NCI-H146 treated with DMSO at 0.1 percent for 48 hours (cell line): Measurements from ENCODE around the gene VLDLR.
"Not testable (repeated sequence)": the region's sequence is repeated elsewhere in the genome, so short reads cannot be mapped to it uniquely, and the experiment has no call there.

Experiments used
- DNase-seq: peaks from one replicate; lab custom pipeline; 2025; ENCODE audit not compliant: unreplicated experiment; lab: John Stamatoyannopoulos, UW

The VLDLR gene

GRCh38 chr9:2707256-2707655, 85.7 kb downstream of the VLDLR start:
- not testable (repeated sequence) for DNase-seq
